Activated CD4-positive, alpha-beta T cell treated with anti-CD3 and anti-CD28 coated beads, Interleukin-2, amount 50 U/mL, for 4 hours (primary cell): ENCODE data around the gene FTO.

Source experiments
- DNase-seq, 2 experiments: peaks; one replicate each; pipeline ENCODE4 v3.0.0-alpha.2; 2020

Gene FTO

DNA sequence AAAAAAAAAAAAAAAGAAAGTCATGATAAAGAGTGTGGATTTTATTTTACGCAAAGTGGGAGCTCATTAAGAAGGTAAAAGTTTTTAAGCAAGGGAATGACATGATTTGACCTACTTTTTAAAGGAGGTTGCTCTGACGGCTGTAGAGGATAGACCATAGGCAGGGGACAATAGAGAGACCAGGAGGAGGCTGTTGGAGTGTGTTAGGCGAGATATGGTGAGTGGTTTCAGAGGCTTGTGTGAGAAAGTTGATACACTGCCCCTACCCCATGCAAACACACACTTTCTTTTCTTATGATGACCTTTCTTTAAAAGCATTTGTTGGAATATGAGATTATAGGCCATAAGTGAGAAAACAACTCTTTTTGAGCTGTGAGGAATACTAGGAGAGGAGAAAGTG lies 82.0 kb downstream of the FTO start:
- DNase-seq: no peak

DNA sequence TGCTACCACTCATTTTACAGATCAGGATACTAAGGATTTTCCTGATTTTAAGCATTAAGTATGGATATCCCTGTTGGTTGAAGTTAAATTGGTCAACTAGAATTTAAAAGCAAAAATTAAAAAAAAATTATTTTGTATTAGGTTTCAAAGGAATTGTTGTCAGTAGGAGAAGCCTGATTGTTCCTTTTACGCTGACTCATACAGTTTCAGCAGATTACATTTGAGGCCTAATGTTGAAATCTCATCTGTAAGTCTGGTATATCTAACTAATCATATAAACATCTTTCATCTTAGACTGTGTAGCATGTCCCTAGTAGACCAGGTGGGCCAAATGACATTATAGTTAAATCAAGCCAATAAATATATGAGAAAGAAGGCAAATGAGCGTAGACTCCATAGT lies 83.5 kb downstream of the FTO start:
- DNase-seq: no peak

DNA sequence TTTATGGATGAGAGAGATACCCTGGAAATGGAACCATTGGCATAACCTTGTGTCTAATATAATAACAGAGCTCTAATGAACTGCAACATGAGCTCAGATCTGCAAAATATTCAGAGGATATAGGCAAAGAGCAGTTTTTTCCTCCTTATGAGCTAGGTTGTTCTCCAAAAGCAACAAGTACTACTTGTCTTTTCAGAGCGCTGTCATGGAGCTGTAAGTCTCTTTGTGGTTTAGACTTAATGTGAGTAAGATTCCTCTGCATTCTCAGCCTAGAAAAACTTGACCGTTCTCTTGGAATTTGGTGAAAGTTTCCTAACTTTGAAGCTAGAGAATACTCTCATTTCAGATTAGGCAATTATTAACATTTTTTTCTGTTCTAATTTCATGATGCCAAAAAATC lies 85.2 kb downstream of the FTO start:
- DNase-seq: no peak

DNA sequence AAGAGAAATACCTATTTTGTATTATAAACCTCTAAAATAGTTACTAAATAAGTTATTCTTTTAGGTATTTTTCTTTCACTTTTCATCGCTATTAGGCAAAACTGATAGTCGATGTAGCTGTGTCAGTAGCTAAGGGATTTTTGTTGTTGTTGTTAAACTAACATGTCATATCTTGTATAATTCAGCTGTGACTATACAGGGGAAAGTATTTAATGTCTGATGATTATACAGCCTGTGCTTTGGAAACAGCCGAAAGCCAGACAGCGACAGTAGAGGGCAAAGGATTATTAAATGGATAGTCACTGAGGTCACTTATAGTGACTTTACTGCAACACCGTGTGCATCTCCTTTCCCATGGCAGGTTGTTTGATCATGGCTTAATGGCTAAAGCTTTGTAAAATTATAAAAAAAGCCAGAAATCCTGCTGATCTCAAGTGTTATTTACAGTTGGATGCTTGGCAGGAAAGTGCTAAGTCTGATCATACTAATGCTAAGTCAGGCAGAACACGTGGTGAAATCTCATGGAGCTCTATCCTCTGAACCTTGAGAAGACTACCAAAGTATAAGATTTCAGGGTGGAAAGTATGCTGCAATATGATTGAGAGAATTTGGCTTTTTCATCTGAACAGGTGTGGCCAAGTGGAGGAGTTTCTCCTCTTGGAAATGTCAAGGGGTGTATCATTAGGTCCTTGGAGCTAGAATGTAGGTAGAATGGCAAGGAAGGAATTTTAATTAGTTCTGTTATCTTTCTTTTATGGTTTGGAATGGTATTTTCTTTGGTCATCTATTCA lies 88.4 kb downstream of the FTO start:
- no peak for DNase-seq

DNA sequence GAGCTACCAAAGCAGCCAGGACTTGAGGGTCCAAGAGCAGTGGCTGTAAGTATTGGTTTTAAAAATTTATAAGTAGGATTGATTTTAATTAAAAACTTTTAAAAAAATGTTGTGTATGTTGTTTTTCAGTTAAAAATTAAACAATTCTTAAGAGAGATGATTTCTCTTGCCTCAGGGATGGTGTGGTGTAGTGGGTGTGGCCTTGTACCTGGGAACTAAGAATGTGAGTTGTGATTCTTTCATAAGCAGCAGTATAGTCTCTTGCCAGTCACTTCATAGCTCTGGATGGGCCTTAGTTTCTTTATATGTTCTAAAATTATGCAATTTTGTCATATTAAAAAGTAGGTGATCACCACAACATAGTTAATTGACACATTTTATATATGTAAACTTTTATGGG lies 99.5 kb downstream of the FTO start:
- no peak for DNase-seq

DNA sequence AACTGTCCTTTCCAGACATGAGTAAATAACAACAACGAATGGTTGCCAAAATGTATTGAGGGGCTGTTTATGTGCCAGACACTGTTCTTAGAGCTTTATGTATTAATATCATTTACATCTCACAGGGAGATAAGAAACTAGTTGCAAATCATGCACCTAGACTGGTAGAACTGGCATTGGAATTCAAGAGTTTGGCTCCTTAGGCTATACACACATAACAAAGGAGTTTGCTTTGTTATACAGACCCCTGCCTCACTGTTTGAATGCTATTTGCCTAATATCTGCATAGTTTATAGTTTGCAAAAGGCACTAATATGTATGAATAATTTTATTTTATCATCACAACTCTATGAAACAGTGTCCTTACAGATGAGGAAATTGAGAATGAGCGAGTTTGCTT lies 100.0 kb downstream of the FTO start:
- DNase-seq: no peak

DNA sequence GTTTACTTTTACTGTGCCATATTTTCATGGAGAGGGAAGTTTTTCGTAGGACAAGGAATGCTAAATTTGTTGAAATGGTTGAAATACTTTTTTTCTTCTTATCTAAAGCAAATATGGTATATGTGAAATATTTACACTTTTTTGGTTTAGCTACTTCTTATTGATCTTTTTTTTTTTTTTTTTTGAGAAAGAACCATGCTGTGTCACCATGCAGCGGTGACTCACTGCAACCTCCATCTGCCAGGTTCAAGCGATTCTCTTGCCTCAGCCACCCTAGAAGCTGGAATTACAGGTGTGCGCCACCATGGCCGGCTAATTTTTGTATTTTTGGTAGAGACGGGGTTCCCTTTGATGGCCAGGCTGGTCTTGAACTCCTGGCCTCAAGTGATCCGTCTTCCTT lies 100.5 kb downstream of the FTO start:
- DNase-seq: no peak

DNA sequence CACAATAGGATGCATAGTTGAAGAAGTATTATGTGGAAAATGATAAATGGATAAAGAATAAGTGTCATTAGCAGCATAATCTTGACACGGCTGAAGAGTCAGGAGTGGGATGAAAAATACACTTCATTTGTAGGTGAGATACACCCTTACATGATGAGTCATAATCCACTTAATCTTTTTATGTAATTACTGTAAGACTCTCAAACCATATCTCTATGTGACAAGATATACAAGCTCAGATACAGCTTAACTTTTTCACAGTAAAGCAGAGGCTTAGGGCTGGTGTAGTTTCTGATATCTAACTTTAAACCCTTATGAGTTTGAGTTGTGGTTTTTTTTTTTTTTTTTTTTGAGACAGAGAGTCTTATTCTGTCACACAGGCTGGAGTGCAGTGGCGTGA lies 101.2 kb downstream of the FTO start:
- DNase-seq: no peak

DNA sequence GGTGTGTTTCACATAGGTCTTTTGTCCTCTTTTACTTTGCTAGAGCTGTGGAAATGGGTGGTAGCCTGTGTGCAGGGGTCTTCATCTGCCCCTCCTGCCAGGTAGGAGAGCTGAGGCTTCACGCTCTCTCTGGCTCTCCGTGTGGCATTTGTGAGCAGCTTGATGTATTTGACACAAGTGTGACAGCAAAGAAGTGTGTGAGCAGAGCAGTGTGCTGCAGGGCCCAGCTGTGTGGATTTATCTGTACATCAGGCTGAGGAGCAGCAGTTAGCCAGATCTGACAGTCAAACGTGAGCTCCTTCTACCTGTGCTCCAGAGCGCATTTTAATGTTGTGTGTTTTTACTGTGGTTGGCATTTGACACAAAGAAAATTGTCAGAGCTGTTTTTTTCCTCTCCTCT lies 101.8 kb downstream of the FTO start:
- DNase-seq: no peak

DNA sequence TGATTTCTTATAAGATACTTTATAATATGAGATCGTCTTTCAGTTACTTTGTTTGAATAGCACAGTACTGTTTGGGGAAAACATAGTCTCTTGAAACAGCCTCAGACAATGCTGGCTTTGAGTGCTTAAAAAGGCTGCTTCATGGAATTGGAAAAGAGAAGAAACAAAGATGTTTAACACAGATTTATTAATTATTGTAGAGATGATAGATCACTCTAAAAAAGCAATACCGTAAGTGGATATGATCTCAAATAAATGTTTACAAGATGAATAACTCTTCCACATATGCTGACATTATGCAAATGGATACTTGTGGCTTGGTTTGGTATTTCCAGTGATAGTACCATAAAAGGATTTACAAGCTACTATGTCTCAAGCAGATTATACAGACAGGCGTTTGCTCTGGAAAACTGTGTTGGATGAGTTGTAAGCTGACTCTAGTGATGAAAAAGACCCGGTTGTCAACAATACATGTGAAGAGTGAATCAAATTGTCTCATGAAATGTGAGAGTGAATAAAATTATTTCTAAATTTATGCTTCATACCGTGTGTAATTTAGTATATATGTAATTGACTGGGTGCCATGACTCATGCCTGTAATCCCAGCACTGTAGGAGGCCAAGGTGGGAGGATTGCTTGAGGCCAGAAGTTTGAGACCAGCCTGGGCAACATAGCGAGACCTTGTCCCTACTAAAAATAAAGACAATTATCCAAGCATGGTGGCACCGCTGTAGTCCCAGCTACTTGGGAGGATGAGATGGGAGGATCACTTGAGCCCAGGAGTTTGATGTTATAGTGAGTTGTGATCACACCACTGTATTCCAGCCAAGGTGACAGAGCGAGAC lies 105.4 kb downstream of the FTO start:
- DNase-seq: no peak

DNA sequence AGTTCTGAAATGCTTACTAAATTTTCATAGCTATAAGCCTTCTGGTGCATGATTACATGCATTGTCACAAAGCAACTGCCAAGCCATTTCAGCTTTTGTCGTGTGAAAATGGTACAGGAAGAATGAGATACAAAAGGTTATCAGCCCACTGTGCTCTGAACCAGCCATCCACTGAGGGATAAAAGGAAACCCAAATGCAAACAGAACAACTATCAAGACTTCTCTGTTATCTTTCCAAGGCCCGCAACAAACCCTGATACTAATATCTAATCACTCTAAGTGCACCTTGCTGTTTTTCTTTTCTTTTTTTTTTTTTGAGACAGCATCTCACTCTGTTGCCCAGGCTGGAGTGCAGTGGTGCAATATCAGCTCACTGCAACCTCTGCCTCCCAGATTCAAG lies 109.0 kb downstream of the FTO start:
- no peak for DNase-seq

DNA sequence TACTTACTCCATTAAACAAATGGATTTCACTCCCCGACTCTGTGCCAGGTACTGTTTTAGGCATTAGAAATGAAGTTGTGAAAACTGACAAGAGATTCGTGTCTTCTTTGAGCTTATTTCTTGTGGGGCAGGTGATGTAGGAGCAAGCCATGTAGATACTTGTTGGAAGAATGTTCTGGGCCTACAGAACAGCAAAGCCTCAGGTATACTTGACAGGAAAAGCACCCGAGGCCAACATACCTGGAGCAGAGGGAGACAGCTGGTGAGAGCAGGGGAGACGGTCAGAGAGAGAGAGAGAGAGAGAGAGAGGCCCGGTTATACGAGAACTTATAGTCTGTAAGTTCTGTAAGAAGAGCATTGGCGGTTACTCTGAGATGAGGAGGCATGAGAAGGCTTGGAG lies 110.8 kb downstream of the FTO start:
- no peak for DNase-seq

DNA sequence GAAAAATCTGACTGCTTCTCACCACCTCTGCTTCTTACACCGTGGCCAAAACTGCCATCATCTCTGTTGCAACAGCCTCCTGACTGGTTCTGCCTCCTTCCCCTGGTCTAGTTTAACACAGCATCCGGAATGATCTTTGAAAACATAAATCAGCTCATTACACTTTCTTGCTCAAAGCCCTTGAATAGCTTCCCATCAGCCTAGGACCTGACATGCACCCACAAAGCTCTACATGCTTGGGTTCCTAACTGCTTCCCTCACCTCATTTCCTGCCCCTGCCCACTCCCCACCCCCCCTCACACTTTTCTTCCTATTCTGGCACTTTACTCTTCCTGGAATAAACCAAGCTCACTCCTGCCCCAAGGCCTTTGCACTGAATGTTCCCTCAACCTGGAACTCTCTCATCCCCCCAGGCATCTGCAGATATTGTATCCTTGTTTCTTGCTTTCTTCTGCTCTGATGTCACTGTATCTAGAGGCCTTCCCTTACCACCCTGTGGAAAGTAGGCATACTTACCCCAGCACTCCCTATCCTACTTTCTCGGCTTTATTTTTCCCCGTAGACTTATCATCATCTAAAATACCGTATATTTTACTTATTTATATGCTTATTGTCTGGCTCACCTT lies 112.4 kb downstream of the FTO start:
- DNase-seq: no peak

DNA sequence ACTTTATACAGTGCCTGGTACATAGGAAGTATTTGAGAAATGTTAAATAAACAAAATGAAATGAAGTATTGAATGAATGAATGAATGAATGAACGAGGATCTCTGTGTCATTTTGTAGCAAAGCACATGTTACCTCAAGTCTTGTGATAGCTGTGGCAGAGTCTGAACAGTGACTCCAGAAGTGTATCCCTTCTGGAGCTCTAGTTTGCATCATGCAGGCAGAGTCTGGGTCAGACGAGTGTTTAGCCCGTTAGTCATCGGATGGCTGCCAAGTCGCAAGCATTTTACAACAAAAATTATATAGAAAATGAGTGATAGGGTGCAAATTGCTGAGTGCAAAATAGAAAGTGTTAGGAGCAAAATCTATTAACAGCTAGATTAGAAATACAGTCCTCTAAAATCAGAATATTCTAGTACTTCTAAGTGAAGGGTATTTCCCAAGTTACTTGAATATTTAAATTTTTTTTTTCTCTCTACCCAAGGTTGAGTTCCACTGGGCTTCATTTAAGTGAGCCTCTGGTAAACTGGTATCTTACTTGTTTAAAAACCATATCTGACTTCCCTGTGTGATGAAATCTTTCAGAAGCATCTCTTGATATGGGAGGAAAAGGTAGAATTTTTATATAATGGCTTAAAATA lies 113.3 kb downstream of the FTO start:
- no peak for DNase-seq

DNA sequence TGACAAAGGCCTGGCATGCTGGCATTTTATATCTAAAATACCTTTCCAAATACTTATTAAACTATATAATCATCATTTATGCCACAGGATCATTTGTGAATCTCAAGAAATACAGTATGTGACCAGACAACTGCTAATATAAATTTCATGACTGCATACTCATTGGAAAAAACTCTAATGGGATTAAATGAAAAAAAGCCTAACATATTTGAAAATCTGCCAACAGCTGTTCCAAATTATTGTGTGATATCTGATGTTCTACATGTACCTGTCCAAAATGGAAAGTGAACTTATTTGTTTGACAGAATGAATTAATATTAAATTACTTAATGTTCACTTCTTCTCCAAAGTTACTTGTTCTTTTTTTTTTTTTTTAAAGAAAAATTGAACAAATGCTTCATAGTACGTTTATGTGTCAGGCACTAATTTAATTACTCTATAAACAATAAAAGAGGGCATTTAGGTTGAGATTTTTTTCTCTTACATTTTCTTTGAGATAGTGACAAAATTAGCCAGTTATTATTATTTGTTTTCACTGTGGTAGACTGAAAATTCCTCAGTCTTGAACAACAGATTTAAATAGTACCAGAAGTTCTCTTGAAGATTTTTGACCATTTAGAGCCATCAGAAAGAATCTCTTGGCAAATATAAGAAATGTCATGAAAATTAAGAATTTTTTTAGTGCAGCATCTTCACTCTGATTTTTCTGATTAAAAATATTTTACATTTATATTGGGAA lies 114.0 kb downstream of the FTO start:
- DNase-seq: no peak

DNA sequence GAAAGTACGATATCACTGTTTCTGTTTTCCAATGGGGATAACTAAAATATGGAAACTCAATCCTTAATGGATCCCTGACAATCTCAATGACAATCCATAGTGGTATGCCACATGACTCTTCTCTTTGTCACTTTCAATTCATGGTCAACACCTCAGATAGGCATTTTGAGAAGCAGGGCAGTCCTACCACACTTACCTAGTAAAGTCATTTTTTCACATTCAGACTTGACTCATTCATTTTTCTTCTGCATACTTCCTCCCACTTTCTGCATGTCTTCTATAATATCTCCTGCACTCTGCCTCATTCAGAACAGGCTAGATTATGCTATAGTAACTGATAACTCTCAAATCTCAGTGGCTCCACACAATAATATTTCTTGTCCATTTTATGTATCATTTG lies 117.5 kb downstream of the FTO start:
- no peak for DNase-seq

DNA sequence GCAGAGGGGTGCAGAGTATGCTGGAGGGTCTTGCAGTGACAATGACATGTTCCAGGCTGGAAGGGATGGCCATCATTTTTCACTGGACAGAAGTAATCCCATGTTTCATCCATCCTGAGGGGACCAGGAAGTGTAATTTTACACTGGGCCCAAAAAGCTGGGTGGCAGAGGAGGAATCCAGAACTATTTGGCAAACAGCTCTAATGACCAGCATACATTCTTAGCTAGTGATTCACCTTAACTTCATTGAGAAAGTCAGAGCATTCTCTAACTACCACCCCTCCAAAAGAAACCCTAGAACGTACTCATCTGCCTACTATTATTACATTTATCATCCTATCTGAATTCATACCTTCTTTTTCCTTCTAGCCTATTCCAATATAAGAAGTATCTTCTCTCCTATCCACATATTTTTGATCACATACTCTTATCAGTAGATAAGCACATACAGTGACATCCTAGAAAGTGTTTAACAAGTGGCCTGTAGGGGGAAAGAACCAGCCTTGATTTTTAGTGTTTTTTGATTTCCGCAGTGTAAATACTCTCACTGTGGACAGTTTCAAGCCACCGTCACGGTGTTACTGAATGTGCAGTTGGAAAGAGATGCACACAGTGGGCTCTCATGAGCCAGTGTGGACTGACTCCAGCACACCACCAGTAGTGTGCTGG lies 118.1 kb downstream of the FTO start:
- DNase-seq: no peak

DNA sequence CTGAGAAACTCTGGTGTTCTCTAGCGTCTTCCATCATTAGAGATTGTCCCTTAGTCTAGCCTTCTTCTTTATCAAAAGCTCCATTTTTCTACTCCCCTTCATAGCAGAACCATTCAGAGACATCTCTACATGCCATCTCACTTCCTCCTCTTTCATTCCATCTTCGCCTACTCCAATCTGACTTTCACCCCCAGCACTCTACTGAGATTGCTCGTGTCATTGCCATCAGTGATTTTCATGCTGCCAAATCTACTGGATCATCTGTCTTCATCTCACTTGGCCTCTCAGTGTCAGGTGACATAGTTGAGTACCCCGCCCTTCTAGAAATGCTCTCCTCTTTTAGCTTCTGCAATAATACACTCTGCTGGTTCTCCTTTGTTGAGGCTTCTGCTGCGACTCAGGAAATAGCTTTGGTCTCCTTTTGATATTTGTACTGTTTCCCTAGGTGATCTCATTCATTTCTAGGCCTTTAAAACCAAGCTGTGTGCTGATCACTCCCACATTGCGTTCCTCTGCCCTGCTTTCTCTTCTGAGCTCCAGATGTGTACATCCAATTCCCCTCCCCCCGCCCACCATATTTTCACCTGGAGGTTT lies 119.1 kb downstream of the FTO start:
- no peak for DNase-seq

DNA sequence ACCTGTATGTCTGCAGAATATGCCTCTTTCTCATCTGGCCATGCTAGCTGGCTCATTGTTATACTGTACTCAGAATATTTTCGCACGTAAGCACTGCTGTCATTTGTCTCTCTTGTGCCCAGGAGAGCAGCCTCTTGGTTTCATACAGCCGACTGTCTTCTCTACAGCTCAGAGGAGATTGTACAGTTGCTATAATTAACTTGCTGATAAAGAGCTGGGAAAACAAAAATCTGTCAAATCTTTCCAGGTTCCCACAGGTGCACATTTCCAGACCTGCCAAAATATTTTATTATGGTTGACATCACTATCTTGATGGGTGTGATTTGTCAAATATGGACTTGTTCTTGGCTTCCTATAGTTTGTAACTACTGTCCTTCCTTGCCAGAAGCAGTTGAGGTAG lies 122.7 kb downstream of the FTO start:
- no peak for DNase-seq

DNA sequence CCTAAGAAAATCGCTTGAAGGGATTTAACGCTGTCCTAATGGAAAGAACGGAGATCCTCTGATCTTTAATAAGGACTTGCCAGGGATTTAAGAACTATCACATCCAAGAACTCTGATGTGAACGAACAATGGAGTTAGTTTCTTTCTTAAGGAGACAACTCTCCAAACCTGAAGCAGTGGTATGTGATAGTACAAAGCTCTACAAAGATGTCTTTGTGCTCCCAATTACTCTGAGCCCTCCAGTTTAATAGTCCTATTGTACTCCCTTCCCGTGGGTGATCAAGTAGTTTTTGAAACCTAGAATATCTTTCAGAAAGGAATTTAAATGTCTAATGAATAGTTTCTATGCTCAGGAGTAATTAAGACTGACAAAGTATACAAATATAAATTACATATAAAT lies 123.8 kb downstream of the FTO start:
- DNase-seq: no peak

DNA sequence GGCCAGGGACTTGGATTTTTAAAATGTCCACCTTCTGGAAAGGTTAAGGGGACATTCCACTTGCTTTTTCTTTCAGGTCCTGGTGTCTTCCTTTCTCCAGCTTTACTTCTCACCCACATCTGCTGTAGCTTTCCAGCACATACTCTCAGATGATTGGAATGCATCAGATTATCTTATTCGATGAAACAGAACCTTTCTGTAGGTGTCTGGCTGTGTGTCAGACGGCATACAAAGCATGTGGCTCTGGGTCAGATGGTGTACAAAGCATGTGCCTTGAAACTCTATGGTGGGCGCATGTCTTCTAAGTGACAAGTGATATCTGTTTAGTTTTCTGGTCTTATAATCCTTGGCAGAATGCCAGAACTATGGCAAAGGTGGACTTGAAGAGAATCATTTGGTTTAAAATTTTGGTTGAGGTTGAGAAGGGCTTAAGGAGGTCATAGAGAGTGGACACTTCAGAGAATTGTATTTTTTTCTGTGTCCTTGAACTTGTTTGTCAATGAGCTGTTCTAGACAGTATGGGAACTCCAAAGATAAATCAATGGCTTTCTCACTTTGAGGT lies 125.3 kb downstream of the FTO start:
- DNase-seq: no peak
